ENCODE results near the gene SULT4A1. TPM values are rescaled to one million over a fixed set of nuclear protein-coding genes. Genes with fewer than 3 reads are reported as not detected.

SULT4A1 gene
- total RNA-seq, 1 experiment from 2014 or later = 15.0 TPM

DNA sequence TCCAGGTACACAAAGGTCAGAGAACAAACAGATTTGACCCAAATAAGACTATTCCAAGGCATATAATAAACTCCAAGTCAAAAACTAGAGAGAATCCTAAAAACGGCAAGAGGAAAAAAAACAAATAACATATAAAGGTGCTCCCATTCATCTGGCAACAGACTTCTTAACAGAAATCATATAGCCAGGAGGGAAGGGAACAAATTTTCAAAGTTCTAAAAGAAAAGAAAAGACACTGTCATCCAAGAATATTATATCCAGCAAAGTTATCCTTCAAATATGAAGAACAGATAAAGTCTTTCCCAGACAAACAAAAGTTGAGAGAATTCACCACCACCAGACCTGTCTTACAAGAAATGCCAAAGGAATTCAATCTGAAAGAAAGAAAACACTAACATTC lies 61.3 kb downstream of the SULT4A1 start:
- no peak overlapping the region for H3K4ac ChIP-seq (ENCODE audit: low read depth, low read length)
- Mint-ChIP-seq H3K9me3 (peaks cover 3 to 4% of the 10 kb centered on the region in 2 experiments; a peak in 4 of 5 replicates), H3K27ac (no peak overlapping the region), H3K4me3 (no peak overlapping the region), H3K4me1 (peaks cover 0 to 3% of the 10 kb centered on the region in 2 experiments; a peak in 1 of 4 replicates), H3K36me3 (ENCODE audit: insufficient read depth in 1 of 3, low read depth in 3 of 3) (no peaks in the 10 kb centered on the region; a peak in 1 of 7 replicates), H3K27me3 (ENCODE audit: low read depth) (peaks cover 24% of the 10 kb centered on the region)
- H3K79me1 ChIP-seq (ENCODE audit: insufficient read depth, low read depth, low read length, poor library complexity, severe bottlenecking) = no peaks in the 10 kb centered on the region
- H3K14ac ChIP-seq (ENCODE audit: insufficient read depth, low read length) = no peak overlapping the region
- TF ChIP-seq, protein P1, sequence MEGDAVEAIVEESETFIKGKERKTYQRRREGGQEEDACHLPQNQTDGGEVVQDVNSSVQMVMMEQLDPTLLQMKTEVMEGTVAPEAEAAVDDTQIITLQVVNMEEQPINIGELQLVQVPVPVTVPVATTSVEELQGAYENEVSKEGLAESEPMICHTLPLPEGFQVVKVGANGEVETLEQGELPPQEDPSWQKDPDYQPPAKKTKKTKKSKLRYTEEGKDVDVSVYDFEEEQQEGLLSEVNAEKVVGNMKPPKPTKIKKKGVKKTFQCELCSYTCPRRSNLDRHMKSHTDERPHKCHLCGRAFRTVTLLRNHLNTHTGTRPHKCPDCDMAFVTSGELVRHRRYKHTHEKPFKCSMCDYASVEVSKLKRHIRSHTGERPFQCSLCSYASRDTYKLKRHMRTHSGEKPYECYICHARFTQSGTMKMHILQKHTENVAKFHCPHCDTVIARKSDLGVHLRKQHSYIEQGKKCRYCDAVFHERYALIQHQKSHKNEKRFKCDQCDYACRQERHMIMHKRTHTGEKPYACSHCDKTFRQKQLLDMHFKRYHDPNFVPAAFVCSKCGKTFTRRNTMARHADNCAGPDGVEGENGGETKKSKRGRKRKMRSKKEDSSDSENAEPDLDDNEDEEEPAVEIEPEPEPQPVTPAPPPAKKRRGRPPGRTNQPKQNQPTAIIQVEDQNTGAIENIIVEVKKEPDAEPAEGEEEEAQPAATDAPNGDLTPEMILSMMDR (conservative IDR thresholded peaks at IDR 0.05) = no peak
- peaks cover 2% of the 10 kb centered on the region; the same call in 1 of the 2 replicates for H3K4me1 ChIP-seq (ENCODE audit: insufficient read depth, low read length)
- H3K4me2 ChIP-seq (ENCODE audit: insufficient read depth, insufficient read length, low read length) = no peak overlapping the region
- no peak overlapping the region for H2AFZ ChIP-seq (ENCODE audit: low read length)
- H4K8ac ChIP-seq (replicated peaks; ENCODE audit: insufficient read length, low read depth, low read length) = no peak overlapping the region
- no peaks in the 10 kb centered on the region for H3K27me3 ChIP-seq (ENCODE audit: insufficient read depth, low read length)
- no peak overlapping the region for H2BK15ac ChIP-seq (ENCODE audit: low read depth, low read length)
- H2BK5ac ChIP-seq (ENCODE audit: insufficient read length, low read length) = no peak overlapping the region
- no peaks in the 10 kb centered on the region for H3K23me2 ChIP-seq (ENCODE audit: insufficient read length, low read depth, low read length, poor library complexity, severe bottlenecking)
- H3K9me3 ChIP-seq (ENCODE audit: control insufficient read depth, low read depth, low read length) = no peaks in the 10 kb centered on the region
- no peak overlapping the region for H3K27ac ChIP-seq (ENCODE audit: insufficient read length, low read depth, low read length)
- no peak overlapping the region for H2AK5ac ChIP-seq (ENCODE audit: insufficient read length, low read length)
- H4K20me1 ChIP-seq (ENCODE audit: control insufficient read depth, insufficient read depth, insufficient read length) = no peaks in the 10 kb centered on the region
- no peak overlapping the region for H2BK12ac ChIP-seq (ENCODE audit: insufficient read length, low read depth, low read length)
- H3K9ac ChIP-seq (ENCODE audit: extremely low read depth, insufficient read length, low read length) = no peak overlapping the region
- H3K18ac ChIP-seq (ENCODE audit: insufficient read length, low read depth, low read length) = no peak overlapping the region
- H2BK120ac ChIP-seq (ENCODE audit: low read depth, low read length, poor library complexity, severe bottlenecking) = no peak overlapping the region
- H2BK20ac ChIP-seq (ENCODE audit: low read depth, low read length, poor library complexity, severe bottlenecking) = no peak overlapping the region
- H3T11ph ChIP-seq (ENCODE audit: low read length) = no peak overlapping the region
- H3K56ac ChIP-seq (ENCODE audit: insufficient read length, low read depth, low read length) = no peak overlapping the region
- no peak overlapping the region for H4K91ac ChIP-seq (ENCODE audit: insufficient read length, low read depth, low read length)
- DNase-seq = no peak
- WGBS (ENCODE audit: extremely low coverage, insufficient read length, low lambda C conversion rate) = no CpG with 5 or more reads among the region's 1 CpG
- H4K5ac ChIP-seq (ENCODE audit: insufficient read length, low read depth, low read length) = no peak overlapping the region
- H3K79me2 ChIP-seq (ENCODE audit: insufficient read depth, low read length) = no peaks in the 10 kb centered on the region
- no peak overlapping the region for H3K23ac ChIP-seq (ENCODE audit: insufficient read length, low read depth, low read length)

Data from H9 (cell line).